Mucosa of descending colon (tissue), 3 donors: Measurements from ENCODE around the gene ADARB1. TPM values are rescaled to one million over a fixed set of nuclear protein-coding genes. Genes with fewer than 3 reads are reported as not detected.

Experiments used
- ATAC-seq: fragments of 200-7000 bp; cut with Tn5 transposase; one replicate; pipeline ENCODE4 v1.9.1; 2020; ENCODE audit warnings: mild to moderate bottlenecking, moderate library complexity
- DNase-seq, 3 donors: peaks; one replicate each; pipeline ENCODE4 v3.0.0-alpha.2; 2020
- H3K36me3 ChIP-seq: fragments of 200-600 bp; one replicate; pipeline ENCODE4 v1.8.0; 2021; ENCODE audit warnings: low read depth, mild to moderate bottlenecking
- H3K4me1 ChIP-seq: fragments of 200-600 bp; one replicate; pipeline ENCODE4 v1.8.0; 2021; ENCODE audit warnings: low read depth, mild to moderate bottlenecking
- H3K4me3 ChIP-seq: fragments of 200-600 bp; one replicate; pipeline ENCODE4 v1.8.0; 2021; ENCODE audit warnings: mild to moderate bottlenecking
- H3K9me3 ChIP-seq: fragments of 200-600 bp; one replicate; pipeline ENCODE4 v1.8.0; 2021; ENCODE audit warnings: mild to moderate bottlenecking
- CTCF ChIP-seq: fragments of 200-600 bp; IDR thresholded peaks from one replicate; pipeline ENCODE4 v1.8.0; 2022; ENCODE audit warnings: antibody characterized with exemption, mild to moderate bottlenecking
- intact Hi-C, 2 donors: fragments of 100-400 bp; cut with DNase I in 1 of 2; cut with micrococcal nuclease in 1 of 2; formaldehyde crosslinking; loops; one replicate each; pipeline versions ENCODE4 v1.11.0 to v1.11.1; 2022; cut with DNase I, micrococcal nuclease
- total RNA-seq, 3 donors: library from RNA; stranded (reverse); fragmentation: NEBNext Ultra II Directional in 2 of 3; extraction: Animal tissue kit (Norgen Biotek cat#: 25700) in 2 of 3; gene quantifications; one replicate each; pipeline versions ENCODE4 v1.2.1 to v1.2.4, GENCODE V29; 2021 to 2023
- donor health status: DM: no; HTN: no; CAD: no; lungs with moderate emphysema.
- donor health status: DM: no; HTN: no; CAD: no.
- donor health status: DM: no; HTN: yes; CAD: no.

The ADARB1 gene
- total RNA-seq, 3 donors from 2014 or later = 5.4 to 91.2 (median 8.8) TPM

DNA sequence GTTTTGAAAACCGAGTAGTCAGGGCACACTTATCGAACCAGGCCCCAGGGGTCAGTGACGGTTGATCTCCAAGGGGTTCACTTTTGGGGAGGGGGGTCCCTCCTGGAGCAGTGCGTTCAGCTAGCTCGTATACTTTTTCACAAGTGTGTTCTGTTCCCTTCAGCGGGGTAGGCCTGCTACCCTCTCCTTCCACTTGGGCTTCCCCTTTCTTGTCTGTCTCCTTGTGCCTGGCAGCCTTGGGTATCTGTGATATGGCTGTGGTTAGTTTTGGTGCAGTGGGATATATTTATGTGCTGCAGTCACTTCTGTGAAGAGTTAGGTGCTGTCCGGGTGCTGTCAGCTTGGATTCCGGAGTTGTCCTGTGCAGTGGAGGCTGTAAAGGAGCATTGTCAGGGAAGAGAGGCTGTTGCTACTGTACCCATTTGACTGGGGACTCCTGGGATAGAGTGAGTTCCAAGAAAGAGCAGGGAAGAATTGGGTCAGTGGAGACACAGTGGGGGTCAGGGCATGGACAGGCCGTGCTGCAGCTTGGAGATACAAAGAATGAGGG, 29.7 kb downstream of the ADARB1 start:
- Histone ChIP-seq H3K4me1 (peaks cover 5% of the 10 kb centered on the region), H3K9me3 (no peaks in the 10 kb centered on the region), H3K36me3 (no peaks in the 10 kb centered on the region), H3K4me3 (no peak overlapping the region)
- no peak for TF ChIP-seq CTCF
- intact Hi-C loops = no loop called here
- peak; percentile 4 for ATAC-seq
- no peak for DNase-seq

DNA sequence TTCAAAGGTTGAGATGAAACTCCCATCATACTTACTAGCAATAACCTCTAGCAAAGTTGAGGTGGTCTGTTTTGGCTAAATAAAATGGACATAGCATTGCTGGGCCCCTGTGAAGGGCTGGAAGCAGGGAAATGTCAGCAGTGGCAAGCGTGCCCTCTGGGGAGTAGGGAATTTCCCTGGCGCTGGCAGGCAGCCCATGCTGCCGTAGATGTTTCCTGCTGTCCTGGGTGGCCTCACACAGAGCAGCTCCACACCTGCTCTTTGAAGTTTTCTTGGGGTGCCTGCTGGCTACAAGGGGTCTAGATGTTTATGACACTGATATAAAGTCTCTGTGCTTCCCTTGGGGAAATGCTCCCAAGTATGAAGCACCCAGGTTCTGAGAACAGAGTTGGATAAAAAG, 30.2 kb downstream of the ADARB1 start:
- H3K4me3 ChIP-seq = no peak overlapping the region
- TF ChIP-seq CTCF = no peak
- peak; percentile 84 for ATAC-seq
- peaks cover 5% of the 10 kb centered on the region for H3K4me1 ChIP-seq
- H3K9me3 ChIP-seq = no peaks in the 10 kb centered on the region
- peak; percentile 66 to 74 (median 71) for DNase-seq
- intact Hi-C loops = no loop called here
- H3K36me3 ChIP-seq = no peaks in the 10 kb centered on the region

DNA sequence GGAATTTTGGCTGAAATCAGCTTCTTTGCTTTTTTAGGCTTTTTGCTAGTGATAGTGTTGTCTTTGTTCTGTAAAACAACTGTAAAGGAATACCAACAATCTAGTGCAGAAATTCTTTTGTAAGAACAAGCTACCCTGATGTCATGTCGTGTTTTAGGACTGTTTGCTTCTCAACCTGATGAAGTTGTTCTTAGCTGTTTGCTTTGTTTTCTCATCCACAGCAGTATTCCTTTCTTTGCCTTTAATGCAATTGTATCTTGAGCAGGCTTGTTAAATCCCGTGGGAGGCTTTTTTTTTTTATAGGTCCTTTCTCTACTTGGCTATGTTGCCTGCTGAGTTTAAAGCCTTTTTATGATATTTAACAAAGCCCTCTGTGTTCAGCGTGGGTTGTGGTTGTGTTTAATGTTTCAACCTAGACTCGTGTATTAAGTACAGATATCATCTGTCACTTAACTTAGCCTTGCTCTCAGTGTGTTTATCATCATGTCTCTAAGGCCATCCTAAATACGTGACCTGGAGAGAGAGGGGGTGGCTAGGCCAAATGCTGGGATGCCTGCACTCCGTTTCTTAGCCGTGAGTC, 31.6 kb downstream of the ADARB1 start:
- Histone ChIP-seq H3K4me3 (no peak overlapping the region), H3K4me1 (peaks cover 5% of the 10 kb centered on the region), H3K36me3 (no peaks in the 10 kb centered on the region), H3K9me3 (no peaks in the 10 kb centered on the region)
- DNase-seq = no peak
- no peak for TF ChIP-seq CTCF
- intact Hi-C loops = no loop called here
- ATAC-seq = no peak

GRCh38 chr21:45108034-45108790, 33.8 kb downstream of the ADARB1 start:
- no peaks in the 10 kb centered on the region for H3K36me3 ChIP-seq
- no peak for DNase-seq
- no peak for ATAC-seq
- intact Hi-C loops = no loop called here
- TF ChIP-seq CTCF = no peak
- no peaks in the 10 kb centered on the region for H3K9me3 ChIP-seq
- no peak overlapping the region for H3K4me3 ChIP-seq
- H3K4me1 ChIP-seq = no peaks in the 10 kb centered on the region

DNA sequence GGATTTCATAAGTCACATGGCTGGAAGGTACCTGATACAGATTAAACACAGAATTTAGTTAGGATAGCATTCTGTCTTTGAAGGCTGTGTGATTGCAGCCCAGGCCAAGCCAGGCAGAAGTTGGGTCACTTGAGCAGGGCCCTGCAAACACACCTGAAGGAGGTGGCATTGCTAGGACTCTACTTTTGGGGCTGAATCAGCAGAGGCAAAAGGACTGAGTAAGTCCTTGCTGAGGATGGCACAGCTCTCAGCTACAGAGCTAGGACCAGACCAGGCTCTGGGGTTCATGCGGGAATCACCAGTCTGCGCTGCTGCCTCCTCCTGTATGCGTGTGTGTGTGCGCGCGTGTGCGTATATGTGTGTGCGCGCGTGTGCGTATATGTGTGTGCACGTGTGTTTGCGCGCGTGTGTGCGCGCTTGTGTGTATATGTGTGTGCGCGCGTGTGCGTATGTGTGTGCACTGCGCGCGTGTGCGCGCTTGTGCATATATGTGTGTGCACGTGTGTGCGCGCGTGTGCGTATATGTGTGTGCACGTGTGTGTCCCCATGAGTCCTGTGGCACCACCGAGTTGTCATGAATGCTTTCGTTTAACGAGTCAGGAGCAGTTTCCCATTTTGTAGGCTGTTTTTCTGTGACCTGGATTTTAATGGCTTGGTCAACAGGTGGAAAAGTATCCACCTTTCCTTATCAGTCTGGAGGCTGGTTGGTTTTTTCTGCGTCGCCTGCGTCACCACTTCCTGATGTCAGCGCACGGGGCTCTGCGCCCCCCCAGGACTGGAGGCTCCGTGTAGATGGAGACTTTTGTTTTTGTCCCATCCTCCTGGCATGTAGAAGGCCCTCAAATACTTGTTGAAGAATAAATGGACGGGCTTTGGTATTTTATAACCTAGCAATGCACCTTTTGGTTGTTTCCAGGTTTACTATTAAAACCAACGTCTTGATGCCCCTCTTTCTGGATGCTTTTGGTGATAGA, 34.7 kb downstream of the ADARB1 start:
- Histone ChIP-seq H3K4me3 (no peak overlapping the region), H3K9me3 (no peaks in the 10 kb centered on the region), H3K36me3 (no peaks in the 10 kb centered on the region), H3K4me1 (no peaks in the 10 kb centered on the region)
- DNase-seq (no peak), ATAC-seq (no peak)
- intact Hi-C loops = no loop called here
- no peak for TF ChIP-seq CTCF
